Measurements from ENCODE around the gene MYPOP. TPM values are rescaled to one million over a fixed set of nuclear protein-coding genes. Genes with fewer than 3 reads are reported as not detected.
"Not testable (repeated sequence)": the region's sequence is repeated elsewhere in the genome, so short reads cannot be mapped to it uniquely, and the experiment has no call there.

Gene MYPOP
- total RNA-seq, 1 donor from 2014 or later = 8.8 TPM

DNA sequence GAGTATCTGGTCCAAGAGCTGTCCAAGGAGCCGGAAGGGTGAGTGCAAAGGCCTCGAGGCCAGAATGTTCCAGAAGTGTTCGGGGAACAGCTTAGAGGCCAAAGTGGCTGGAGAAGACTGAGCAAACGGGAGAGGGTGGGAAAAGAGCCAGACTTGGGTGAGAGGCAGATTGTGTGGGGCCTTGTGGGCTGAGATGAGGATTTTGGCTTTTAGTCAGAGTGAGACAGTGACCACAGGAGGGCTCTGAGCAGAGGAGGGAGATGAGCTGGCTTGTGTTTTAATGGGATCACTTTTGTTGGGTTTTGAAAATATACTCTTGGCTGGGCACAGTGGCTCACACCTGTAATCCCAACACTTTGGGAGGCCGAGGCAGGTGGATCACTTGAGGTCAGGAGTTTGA lies 6.5 kb upstream of the MYPOP start:
- intact Hi-C loops (cut with micrococcal nuclease) = no loop called here

DNA sequence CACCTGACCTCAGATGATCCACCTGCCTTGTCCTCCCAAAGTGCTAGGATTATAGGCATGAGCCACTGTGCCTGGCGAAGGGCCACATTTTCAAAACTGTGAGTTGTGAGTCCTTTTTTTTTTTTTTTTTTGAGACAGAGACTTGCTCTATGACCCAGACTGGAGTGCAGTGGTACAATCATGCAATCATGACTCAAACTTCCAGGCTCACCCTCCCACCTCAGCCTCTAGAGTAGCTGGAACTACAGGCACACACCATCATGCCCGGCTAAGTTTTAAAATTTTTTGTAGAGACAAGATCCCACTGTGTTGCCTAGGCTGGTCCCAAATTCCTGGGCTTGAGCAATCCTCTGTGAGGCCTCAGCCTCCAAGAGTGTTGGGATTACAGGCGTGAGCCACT lies 3.8 kb upstream of the MYPOP start:
- intact Hi-C loops (cut with micrococcal nuclease) = no loop called here

DNA sequence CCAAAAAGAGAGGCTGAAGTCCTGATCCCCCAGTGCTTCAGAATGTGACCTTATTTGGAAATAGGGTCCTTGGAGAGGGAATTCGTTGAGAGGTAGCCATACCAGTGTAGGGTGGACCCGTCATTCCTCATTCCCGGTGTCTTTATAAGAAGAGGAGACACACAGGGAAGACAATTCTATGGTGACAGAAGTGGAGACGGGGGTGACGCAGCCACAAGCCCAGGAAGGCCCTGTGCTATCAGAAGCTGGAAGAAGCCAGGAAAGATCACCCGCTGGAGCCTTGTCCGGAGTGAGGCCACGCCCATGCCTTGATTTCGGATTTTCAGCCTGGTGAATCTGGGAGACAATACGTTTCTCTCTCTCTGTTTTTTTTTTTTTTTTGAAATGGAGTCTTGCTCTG lies 2.6 kb upstream of the MYPOP start:
- intact Hi-C loops (cut with micrococcal nuclease) = no loop called here

DNA sequence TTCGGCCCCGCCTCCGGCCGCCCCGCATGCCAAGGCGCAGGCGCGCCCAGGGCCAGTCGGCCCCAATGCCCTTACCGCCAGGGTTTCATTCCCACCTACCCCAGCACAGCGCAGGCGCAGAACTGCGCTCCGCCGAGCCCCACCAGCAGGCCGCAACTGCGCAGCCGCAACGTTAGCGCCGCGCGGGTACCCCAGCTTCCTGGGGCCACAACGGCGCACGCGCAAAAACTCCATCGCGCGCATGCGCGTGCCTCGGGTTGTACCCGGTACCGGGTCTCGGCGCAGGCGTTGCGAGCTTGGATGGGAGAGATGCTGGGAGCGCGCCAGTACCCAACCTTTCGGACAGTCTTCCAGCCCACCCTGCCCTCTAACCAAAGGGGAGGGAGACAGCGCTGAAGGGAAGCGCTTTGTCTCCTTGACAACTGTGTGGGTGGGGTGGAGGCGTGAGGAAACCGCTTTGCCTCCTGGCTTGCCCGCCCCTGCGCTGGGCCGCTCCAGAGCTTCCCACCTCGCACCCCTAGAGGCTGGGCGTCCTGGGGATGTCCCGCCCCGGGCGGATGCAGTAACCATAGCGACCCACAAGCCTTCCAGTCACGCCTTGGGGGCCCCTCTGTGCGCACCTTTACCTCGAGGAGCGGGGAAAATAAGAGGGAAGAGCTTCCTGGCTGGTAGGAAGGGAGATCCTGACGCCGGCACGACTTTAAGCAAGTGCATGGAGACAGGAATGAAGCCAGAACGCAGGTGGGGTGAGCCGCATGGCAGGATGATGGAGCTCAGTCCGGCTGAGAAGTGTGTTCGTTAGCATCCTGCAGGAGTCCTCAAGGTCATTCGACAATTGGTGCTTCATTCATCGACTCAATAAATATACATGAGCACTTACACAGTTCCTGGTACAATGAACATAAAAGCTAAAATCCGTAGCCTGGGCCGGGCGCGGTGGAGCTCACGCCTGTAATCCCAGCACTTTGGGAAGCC lies 525 bp upstream of the MYPOP start:
- intact Hi-C loops (cut with micrococcal nuclease) = loop anchor here (1.0 to 5.0 kb wide), 5 partner anchors 17 to 726 kb away; partner anchors contain the start of genes BLOC1S3, CCDC61, IRF2BP1 and SYMPK

DNA sequence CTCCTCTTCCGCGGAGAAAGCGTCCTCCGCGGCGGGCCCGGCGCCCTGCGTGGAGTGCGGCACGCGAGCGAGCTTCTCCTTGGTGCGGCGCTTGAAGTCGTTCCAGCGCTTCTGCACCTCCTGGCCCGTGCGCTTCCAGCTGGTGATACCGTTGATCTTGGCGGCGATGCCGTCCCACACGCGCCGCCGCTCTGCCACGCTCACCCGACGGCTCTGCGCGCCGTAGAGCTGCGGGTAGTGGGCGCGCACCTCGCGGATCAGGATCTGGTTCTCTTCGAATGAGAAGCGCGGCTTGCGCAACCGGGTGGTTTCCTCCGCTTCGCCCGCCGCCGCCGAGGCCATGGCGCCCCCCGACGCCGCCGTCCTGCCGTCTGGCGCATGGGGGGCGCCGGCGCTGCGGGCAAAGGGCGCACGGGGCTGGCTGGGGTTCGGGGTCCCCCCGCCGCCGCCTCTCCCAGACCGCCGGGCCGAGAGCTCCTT lies 941 bp downstream of the MYPOP start:
- intact Hi-C loops (cut with micrococcal nuclease) = loop anchor here (5.0 kb wide), 1 partner anchor 724 kb away; the partner anchor contains the start of genes BLOC1S3 and TRAPPC6A

DNA sequence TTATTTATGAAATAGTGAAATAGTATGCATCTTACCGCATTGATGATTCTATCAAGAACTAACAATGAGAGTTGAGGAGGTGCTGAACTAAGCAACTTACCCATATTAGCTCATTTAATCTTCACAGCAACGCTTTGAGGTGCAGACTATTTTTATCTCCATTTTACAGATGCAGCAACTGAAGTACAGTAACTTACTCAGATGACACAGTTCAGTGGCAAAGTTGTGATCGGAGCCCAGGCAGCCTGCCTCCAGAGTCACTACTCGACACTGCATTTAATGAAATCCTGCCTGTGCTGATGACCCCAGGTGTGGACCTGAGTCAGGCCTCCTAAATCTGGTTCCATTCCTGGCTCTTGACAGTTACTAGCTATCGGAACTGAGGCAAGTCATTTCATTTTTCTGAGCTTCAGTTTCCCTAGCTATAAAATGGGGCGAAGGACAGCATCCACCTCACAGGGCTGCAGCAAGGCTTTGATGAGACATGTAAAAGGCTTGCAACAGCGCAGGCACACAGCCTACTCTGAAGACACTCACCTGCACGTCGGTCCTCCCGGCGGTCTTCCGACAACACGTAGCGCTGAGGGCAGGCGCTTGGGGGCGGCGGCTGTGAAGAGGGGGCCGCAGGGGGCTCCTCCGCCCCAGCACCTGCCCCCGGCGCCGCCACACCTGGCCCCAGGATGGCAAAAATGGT lies 1.5 kb downstream of the MYPOP start:
- intact Hi-C loops (cut with micrococcal nuclease) = loop anchor here (5.0 kb wide), 1 partner anchor 724 kb away; the partner anchor contains the start of genes BLOC1S3 and TRAPPC6A

DNA sequence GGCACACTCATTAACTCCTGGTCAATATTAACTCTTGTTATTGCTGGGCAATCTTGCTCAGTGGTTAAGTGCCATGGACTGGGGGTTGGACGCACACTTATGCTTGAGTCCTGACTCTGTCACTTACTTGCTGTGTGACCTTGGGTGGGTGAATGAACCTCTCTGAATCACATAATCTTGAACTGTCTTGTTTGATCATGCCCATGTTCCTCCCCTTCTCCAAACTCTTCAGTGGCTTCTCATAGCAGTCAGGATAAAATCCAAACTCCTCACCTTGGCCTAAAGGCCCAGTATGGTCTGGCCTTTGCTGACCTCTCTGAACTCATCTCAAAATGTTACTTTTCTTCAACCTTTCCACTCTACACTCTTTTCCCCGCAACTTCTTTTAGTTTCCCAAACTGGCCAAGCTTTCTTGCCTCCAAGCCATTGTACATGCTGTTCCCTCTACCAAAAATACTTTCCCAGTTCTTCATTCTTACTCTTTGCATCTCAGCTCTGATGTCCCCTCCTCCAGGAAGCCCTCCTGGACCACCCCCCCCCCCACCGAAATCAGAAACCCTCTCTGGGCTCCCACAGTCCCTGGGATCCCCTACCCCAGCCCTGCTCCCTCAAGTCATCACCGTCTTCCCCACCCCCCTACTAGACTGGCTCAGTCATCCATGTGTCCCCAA lies 2.4 kb downstream of the MYPOP start:
- intact Hi-C loops (cut with micrococcal nuclease) = loop anchor here (5.0 kb wide), 1 partner anchor 723 kb away; the partner anchor contains the start of genes BLOC1S3 and TRAPPC6A

DNA sequence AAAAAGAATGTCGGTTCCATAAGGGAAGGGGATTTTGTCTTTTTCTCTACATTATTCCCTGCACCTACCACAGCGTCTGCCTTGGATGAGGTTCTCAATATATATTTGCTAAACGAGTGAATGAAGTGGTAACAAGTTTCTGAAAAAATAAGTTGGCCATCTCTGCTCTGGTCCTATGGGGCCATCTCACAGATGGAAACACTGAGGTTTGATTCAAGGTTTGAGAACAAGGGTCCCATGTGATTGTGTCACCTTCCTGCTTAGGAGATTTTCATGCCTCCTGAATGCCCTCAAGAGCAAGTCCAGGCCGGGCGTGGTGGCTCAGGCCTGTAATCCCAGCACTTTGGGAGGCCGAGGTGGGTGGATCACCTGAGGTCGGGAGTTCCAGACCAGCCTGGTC lies 3.2 kb downstream of the MYPOP start:
- intact Hi-C loops (cut with micrococcal nuclease) = no loop called here

DNA sequence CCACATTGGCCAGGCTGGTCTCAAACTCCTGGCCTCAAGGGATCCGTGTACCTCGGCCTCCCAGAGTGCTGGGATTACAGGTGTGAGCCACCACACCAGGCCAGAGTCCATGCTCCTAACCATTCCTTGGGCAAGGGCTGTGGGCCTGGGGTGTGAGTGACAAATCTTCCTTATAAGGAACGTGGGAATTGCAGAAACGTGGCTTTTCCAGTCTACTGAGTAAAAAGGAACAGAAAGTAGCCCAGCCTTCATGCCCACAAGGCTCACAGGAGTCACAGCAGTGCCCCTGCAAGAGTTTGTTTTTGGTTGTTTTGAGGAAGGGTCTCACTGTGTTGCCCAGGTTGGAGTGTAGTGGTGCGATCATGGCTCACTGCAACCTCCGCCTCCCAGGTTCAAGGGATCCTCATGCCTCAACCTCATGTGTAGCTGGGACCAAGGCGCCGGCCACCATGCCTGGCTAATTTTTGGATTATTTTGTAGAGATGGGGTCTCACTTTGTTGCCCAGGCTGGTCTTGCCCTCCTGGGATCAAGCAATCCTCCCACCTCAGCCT lies 5.1 kb downstream of the MYPOP start:
- intact Hi-C loops (cut with micrococcal nuclease) = no loop called here

DNA sequence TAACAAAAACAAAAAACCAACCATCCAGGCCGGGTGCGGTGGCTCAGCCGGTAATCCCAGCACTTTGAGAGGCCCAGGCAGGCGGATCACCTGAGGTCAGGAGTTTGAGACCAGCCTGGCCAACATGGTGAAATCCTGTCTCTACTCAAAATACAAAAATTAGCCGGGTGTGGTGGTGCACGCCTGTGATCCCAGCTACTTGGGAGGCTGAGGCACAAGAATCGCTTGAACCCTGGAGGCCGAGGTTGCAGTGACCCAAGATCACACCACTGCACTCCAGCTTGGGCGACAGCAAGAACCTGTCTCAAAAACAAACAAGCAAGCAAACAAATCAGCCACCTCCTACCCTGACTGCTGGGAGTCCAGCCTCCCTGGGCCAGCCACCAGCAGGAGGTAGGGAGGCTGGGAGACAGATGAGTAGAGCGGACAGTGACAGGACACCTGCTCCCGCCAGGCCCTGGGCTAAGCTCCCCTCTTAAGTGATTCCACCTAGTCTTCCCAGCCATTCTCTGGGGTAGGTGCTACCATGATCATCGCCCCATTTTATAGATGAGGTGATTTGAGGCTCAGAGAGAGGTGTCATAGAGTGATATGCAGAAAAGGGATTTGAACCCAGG lies 6.3 kb downstream of the MYPOP start:
- intact Hi-C loops (cut with micrococcal nuclease) = not testable (repeated sequence)

DNA sequence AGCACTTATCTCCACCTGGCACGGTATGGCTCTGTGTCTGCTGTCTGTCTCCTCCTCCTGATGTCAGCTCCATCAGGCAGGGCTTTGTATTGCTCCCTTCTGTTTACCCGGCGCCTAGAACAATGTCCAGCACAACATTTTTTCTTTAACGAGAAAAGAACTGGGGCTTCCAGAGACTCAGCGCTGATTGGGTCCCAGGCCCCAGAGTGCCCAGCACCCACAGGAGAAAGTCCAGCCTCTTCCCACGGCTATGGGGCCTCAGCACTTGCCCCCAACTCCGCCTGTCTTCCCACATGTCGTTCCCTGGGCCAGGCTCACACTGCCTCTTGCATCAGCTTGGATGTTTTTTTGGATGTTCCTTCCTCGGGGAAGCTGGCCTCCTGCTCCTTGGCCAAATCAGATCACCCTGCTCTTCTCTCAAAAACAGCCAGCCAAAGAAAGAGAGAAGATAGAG lies 6.9 kb downstream of the MYPOP start:
- intact Hi-C loops (cut with micrococcal nuclease) = no loop called here

DNA sequence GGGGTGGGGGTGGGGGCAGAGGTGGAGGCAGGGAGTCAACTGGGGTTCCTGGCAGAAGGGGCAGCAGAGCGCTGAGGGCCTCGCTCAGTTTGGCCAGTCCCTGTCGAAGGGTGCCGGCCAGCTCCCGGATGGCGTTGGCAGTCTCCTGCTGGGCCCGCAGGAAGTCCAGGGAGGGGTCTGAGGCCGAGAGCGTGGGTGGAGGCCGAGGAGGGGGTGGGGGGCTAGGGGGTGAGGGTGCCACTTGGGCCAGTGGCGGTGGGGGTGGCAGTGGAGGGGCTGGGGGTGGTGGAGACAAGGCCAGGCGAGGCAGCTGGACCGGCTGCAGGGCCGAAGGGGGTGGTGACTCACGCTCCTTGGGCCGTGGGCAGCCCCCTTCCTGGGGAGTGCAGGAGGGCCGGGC lies 11.5 kb downstream of the MYPOP start:
- intact Hi-C loops (cut with micrococcal nuclease) = no loop called here

DNA sequence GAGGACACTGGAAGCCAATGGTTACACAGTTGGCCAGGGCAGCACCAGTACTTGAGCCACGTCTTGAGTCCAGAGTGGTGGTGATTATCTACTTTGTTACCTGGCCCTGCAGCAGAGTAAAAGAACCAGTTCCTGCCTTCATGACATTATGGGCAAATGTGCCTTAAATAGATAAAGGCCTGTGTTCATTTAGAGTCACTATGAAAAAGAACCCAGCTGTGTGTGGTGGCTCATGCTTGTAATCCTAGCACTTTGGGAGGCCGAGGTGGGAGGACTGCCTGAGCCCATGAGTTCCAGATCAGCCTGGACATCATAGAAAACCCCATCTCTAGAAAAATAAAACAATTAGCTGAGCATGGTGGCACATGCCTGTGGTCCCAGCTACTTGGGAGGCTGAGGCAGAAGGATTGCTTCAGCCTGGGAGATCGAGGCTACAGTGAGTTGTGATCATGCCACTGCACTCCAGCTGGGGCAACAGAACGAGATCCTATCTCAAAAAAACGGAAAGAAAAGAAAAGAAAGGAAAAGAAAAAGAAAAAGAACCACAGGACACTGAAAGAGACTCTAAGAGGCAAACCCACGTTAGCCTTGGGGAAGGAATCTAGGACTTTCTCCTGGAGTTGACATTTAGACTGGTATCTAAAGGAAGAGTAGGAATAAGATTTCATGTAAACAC lies 13.1 kb downstream of the MYPOP start:
- intact Hi-C loops (cut with micrococcal nuclease) = no loop called here

DNA sequence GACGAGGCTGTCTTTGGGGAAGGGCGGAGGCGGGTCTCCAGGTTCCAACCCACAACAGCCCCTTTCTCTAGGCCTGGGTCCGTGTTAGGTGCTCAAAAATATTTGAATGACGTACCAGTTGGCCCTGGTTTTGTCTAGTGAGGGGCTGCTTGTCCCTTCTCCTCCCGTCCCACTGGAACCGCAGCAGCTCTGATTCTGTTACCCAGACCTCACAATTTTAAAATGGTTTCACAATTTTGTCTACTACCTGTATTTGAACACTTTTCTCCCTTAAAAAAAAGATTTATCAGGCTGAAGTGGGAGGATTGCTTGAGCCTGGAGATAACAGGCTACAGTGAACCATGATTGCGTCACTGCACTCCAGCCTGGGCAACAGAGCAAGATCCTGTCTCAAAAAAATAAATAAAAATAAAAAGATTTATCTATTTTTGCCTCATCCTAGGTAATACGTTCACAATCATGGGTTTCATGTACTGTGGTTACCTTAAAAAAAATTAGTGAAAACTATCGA lies 15.2 kb downstream of the MYPOP start:
- intact Hi-C loops (cut with micrococcal nuclease) = loop anchor here (2.0 kb wide), 1 partner anchor 156 kb away; the partner anchor contains the start of gene FBXO46

DNA sequence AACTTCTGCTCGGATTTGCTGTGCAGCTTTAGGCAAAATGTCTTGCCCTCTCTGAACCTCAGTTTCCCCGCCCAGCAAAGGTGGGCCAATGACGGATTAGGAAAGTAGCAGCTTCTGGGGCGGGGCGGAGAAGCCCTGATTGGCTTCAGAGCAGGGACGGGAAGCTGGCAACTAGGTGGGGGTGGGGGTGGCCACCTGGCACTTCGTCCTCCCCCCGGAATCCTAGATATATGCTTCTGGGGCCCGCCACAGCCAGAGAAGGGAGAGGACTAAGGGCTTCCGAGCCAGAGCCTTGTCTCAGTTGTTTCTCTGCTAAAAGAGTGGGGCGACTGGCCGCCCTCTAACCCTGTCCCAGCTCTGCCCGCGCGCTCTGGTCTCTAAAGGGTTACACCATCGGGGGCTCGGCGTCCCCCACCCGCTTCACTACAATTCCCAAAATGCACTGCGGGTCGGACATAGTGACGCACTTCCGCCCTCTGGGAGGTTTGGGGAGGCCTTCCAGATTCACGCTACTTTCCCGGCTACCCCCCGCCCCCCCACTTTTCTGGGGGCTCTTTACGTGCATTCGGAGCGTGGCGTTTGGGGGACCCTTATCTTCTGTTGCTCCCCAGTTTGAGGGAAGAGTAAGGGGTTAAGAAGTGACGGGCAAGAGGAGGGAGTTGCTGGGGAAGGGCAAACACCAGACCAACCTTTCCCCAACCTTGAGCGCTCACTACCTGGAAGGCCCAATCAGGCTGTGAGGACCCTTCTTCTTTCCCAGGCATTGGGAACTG lies 15.8 kb downstream of the MYPOP start:
- intact Hi-C loops (cut with micrococcal nuclease) = loop anchor here (1.0 to 2.0 kb wide), 7 partner anchors 16 to 480 kb away; partner anchors contain the start of genes CCDC61, FBXO46, MYPOP and POLR1G

DNA sequence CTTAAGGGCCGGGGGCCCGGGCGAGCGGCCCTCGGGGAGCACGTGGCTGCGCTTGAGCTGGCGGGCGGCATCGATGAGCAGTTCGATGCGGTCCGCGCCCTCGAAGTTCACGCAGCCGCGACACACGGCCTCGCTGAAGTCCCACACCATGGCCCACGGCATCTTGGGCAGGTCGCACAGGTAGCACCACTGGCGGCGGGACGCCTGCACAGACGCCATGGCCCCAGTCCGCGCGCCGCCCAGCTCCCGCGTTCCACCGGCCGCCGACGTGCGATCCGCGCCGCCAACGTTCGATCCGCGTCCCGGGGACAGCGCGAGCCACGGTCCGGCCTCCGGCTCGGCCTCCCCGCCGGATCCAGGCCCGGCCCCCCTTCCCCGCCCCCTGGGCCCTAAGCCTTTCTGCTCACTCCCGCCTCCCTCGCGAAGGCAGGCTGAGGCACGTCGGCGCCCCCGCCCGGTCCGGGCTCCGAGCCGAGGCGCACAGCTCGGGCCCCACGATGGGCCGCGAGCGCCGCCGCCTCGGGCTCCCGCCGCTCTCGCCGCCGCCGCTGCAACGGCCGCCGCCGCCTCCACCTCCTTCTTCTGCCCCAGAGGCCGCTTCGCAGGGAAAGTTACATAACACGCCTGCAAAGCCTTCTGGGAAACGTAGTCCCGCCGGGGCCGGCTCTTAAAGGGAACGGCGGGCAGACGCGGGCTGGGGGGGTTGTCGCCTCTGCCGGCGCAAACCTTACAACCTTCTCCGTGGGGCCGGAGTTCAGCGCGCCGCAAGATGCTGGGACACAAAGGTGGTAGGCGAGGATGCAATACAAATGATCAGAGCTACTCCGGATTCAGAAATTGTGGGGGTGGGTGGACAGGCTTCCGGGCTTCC lies 16.6 kb downstream of the MYPOP start, which contains the start of gene IRF2BP1:
TSS of gene IRF2BP1 (minus strand) at position 586 of the 871 bp plus-strand sequence. CDS start at position 219, 367 bp downstream.
- intact Hi-C loops (cut with micrococcal nuclease) = loop anchor here (1.0 to 2.0 kb wide), 7 partner anchors 17 to 479 kb away; partner anchors contain the start of genes CCDC61, FBXO46, MYPOP and POLR1G

Measured in T-helper 2 cell treated with Interferon-gamma antibody and Interleukin-4, amounts not matched to agents 100 ng/mL and 5 ng/mL, for 36 hours (primary cell).